ENCODE data around the gene SLC24A3.

SLC24A3 gene

GRCh38 chr20:19549896-19550295 is 337.5 kb downstream of the SLC24A3 start:
- no peak for TF ChIP-seq POLR2A (IDR thresholded peaks at IDR 0.05; ENCODE audit: low read depth, low read length)
- FAIRE-seq (no peak), DNase-seq (ENCODE audit: insufficient read length, low spot score) (no peak)

DNA sequence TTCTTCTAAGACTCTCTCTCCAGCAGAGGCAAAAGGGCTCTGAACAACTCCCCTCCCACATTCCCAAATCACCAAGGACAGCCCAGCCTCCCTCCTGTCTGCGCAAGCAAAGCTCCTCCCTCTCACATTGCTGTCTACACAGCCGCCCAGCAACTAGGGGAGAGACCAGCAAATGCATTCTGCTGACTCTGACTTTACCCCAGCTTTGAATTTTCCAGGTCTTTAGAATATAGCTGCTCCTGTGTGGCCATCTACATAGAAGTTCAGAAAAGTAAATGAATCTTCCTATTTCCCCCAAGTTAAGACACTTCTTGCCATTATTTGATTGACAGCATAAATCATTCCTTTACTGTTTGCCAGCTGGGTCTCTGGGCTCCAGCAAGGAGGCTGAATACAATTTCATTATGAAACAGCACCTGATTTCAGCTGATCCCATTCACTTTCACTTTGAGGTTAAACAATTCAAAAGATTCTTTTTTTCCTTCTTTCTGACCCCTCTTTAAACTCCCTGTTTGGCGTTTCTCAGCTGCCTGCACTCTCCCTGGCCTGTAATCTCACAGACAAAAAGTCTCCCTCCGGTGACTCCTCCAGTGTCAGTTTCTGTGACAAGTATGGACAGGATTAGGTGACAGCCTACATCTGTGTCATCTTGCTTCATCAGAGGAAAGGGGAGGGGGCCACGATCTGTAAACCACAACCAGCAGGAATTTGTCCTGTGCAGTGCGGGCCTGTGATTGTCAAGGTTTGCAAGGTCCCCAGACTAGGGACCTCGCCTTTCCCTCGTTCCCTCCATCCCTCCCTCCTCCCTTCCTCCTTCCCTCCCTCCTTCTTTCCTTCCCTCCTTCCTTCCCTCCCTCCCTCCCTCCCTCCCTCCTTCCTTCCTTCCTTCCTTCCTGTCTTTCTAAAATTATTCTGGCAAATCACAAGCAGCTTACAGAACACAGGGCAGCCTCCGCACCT is 340.1 kb downstream of the SLC24A3 start:
- DNase-seq (ENCODE audit: insufficient read length, low spot score) (no peak), FAIRE-seq (no peak)
- TF ChIP-seq POLR2A (IDR thresholded peaks at IDR 0.05; ENCODE audit: low read depth, low read length): no peak

DNA sequence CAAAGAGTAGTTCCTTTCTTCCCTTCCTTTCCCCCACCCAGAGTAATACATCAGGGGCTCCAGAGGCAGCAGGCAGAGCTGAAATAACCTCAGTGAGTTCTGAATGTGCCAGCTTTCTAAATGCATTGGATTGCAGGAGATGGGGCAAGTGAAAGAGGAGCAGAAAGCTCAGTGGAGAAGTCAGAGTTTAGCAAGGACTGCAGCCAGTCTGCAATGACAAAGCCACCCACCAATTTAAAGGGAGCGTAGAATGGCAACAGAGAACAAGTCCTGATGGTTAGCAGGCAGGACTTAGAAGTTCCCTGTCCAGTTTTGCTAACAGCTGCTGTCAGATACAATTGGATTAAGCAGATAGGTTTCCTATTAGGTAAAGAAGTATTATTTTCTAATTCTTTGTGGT is 342.2 kb downstream of the SLC24A3 start:
- FAIRE-seq (no peak), DNase-seq (ENCODE audit: insufficient read length, low spot score) (no peak)
- no peak for TF ChIP-seq POLR2A (IDR thresholded peaks at IDR 0.05; ENCODE audit: low read depth, low read length)

DNA sequence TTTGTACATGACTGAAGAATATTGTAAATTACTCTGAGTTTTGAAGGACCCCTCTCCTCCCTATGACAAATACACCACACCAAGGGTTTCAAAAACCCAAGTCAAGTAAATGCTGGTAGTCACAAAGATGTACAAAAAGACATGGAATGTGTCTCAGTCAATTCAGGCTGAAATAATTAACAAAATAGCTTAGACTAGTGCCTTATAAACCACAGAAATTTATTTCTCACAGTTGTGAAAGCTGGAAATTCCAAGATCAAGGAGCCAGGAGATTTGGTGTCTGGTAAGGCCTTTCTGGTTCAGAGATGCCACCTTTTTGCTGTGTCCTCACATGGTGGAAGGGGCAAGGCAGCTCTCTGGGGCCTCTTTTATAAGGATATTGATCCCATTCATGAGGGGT is 343.3 kb downstream of the SLC24A3 start:
- DNase-seq (ENCODE audit: insufficient read length, low spot score): no peak
- TF ChIP-seq POLR2A (IDR thresholded peaks at IDR 0.05; ENCODE audit: low read depth, low read length): no peak

GRCh38 chr20:19557291-19557690 is 344.8 kb downstream of the SLC24A3 start:
- FAIRE-seq: no peak
- no peak for TF ChIP-seq POLR2A (IDR thresholded peaks at IDR 0.05; ENCODE audit: low read depth, low read length)
- DNase-seq (ENCODE audit: insufficient read length, low spot score): no peak

More for the DNA sequence above, 343.3 kb downstream of the SLC24A3 start:
- FAIRE-seq: no peak

- DNase-seq (ENCODE audit: insufficient read length, low spot score): no peak
- no peak for FAIRE-seq
- TF ChIP-seq POLR2A (IDR thresholded peaks at IDR 0.05; ENCODE audit: low read depth, low read length): no peak
Observed at GRCh38 chr20:19560881-19561480, 348.5 kb downstream of the SLC24A3 start.

DNA sequence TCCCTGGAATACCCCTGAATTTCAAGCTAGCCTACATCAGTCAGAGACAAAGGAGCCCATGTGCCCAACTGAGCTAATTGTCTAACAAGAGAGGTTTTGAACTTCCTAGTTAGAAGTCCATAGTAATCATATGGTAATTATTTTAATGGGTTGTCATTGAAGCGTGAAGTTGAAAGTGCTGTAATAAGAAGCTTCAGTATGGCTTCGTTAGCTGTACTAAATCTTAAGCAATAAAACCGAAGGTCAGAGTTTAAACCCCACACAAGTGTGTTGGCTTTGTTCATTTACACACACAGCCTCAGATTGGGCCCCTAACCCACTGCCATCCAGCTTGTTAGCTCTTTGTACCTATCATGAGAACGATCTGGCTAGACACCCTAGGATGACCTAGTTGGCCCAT is 350.0 kb downstream of the SLC24A3 start:
- no peak for TF ChIP-seq POLR2A (IDR thresholded peaks at IDR 0.05; ENCODE audit: low read depth, low read length)
- DNase-seq (ENCODE audit: insufficient read length, low spot score) (no peak), FAIRE-seq (no peak)

DNA sequence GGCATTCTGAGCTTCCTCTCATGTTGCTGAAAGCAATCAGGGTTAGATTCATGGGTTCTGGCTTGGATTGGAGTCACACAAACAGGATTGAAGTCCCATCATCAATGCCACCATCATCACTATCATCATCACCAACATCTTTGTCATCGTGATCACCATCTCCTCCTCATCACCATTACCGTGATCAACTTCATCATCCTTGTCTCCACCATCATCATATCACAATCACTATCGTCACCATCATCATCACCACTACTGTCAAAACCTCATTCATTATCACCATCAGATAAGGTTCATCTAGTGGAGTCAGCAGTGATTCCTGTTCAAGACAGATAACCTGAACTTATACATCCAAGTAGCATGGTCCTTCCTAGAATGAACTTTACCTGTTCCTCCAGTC is 351.8 kb downstream of the SLC24A3 start:
- no peak for DNase-seq (ENCODE audit: insufficient read length, low spot score)
- TF ChIP-seq POLR2A (IDR thresholded peaks at IDR 0.05; ENCODE audit: low read depth, low read length): no peak
- no peak for FAIRE-seq

DNA sequence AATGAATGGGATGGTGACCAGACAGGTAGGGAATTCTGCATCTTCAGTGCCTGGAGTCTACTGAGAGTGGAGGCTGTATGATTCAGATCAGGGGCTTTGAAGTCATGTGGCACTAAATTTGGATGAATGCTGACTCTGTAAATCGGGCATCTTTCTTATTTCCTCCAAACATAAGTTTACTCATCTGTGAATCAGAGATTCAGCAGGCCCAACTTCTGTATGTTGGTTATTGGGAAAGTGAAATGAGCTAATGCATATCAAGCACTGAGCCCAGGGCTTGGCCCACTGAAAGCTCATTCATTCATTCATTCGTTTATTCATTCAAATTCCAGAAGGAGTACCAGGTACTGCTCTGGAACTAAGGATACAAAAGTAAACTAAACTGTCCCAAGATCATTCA is 353.3 kb downstream of the SLC24A3 start:
- no peak for TF ChIP-seq POLR2A (IDR thresholded peaks at IDR 0.05; ENCODE audit: low read depth, low read length)
- FAIRE-seq: no peak
- no peak for DNase-seq (ENCODE audit: insufficient read length, low spot score)

GRCh38 chr20:19566226-19566945 is 353.9 kb downstream of the SLC24A3 start:
- DNase-seq (ENCODE audit: insufficient read length, low spot score): no peak
- FAIRE-seq: no peak
- TF ChIP-seq POLR2A (IDR thresholded peaks at IDR 0.05; ENCODE audit: low read depth, low read length): no peak

DNA sequence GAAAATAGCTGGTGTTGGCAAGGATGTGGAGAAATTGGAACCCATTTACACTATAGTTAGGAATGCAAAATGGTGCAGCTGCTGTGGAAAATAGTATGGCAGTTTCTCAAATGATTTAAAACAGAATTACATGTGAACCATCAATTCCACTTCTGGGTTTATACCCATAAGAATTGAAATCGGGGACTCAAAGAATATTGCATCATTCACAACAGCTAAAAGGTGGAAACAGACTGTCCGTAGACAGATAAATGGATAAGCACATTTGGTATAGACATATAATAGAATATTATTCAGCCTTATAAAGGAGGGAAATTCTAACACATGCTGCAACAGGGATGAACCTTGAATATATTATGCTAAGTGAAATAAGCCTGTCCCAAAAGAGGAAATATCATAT is 355.7 kb downstream of the SLC24A3 start:
- no peak for TF ChIP-seq POLR2A (IDR thresholded peaks at IDR 0.05; ENCODE audit: low read depth, low read length)
- no peak for DNase-seq (ENCODE audit: insufficient read length, low spot score)
- no peak for FAIRE-seq

- no peak for FAIRE-seq
- TF ChIP-seq POLR2A (IDR thresholded peaks at IDR 0.05; ENCODE audit: low read depth, low read length): no peak
Observed at GRCh38 chr20:19571996-19572395, 359.6 kb downstream of the SLC24A3 start.

GRCh38 chr20:19577692-19578091 is 365.2 kb downstream of the SLC24A3 start:
- TF ChIP-seq POLR2A (IDR thresholded peaks at IDR 0.05; ENCODE audit: low read depth, low read length): no peak
- FAIRE-seq (no peak), DNase-seq (ENCODE audit: insufficient read length, low spot score) (no peak)

More at GRCh38 chr20:19571996-19572395, 359.6 kb downstream of the SLC24A3 start:
- no peak for DNase-seq (ENCODE audit: insufficient read length, low spot score)

- FAIRE-seq (no peak), DNase-seq (ENCODE audit: insufficient read length, low spot score) (no peak)
- no peak for TF ChIP-seq POLR2A (IDR thresholded peaks at IDR 0.05; ENCODE audit: low read depth, low read length)
Observed at GRCh38 chr20:19582782-19583181, 370.3 kb downstream of the SLC24A3 start.
